H1 (cell line): ENCODE data around the gene FNDC11. TPM values are rescaled to one million over a fixed set of nuclear protein-coding genes. Genes with fewer than 3 reads are reported as not detected.

Source experiments
- BRCA1 ChIP-seq: IDR thresholded peaks from 2 replicates; pipeline ENCODE4 v1.6.1; 2012; ENCODE audit warnings: low read depth, low read length, improper control_type of control experiment
- HDAC2 ChIP-seq, 2 experiments: fragments of 300-600 bp in 1 of 2; sonication (generic) in 1 of 2; IDR thresholded peaks; 2 replicates each; pipeline ENCODE4 v1.6.1; 2011 to 2012; ENCODE audit warnings: low read depth in 2 of 2, low read length in 2 of 2, mild to moderate bottlenecking in 2 of 2, moderate library complexity in 2 of 2, borderline replicate concordance in 1 of 2, inconsistent platforms in 1 of 2
- MAFK ChIP-seq: IDR thresholded peaks from 2 replicates; pipeline ENCODE4 v1.6.1; 2012; ENCODE audit warnings: low read depth, mild to moderate bottlenecking, improper control_type of control experiment, low read length
- POLR2AphosphoS5 ChIP-seq: IDR thresholded peaks from 2 replicates; pipeline ENCODE4 v1.6.1; 2011; ENCODE audit warnings: low read depth, low read length
- RNF2 ChIP-seq: fragments of 200-900, 300-1000 bp; sonication (generic); IDR thresholded peaks from 2 replicates; pipeline ENCODE4 v1.7.1; 2016; ENCODE audit warnings: borderline replicate concordance, low read depth, mild to moderate bottlenecking, antibody characterized with exemption, low read length; ENCODE audit not compliant: poor library complexity, severe bottlenecking; ENCODE audit errors: missing control alignments
- SP4 ChIP-seq: IDR thresholded peaks from 2 replicates; pipeline ENCODE4 v1.6.1; 2012; ENCODE audit warnings: low read length, inconsistent platforms
- SUZ12 ChIP-seq: fragments of 200-600 bp; sonication (generic); IDR thresholded peaks from 2 replicates; pipeline ENCODE4 v1.6.1; 2012; ENCODE audit warnings: mild to moderate bottlenecking, inconsistent platforms, low read length, moderate library complexity, mixed read lengths
- TCF12 ChIP-seq: IDR thresholded peaks from 2 replicates; pipeline ENCODE4 v1.6.1; 2011; ENCODE audit warnings: low read depth, mild to moderate bottlenecking, low read length
- TEAD4 ChIP-seq: IDR thresholded peaks from 2 replicates; pipeline ENCODE4 v1.6.1; 2012; ENCODE audit warnings: low read depth, low read length, inconsistent platforms, mixed read lengths
- ZNF274 ChIP-seq: IDR thresholded peaks from 2 replicates; pipeline ENCODE4 v1.7.0; 2012; ENCODE audit warnings: low read length, borderline replicate concordance; ENCODE audit errors: extremely low read depth
- polyA plus RNA-seq, 7 experiments: library from polyadenylated mRNA; depleted of rRNA in 3 of 7; stranded (reverse) in 5 of 7; unstranded in 2 of 7; fragments of >200 nt in 5 of 7; fragments of 200-250 nt in 2 of 7; gene quantifications; 1 replicate in 5 of 7; 2 replicates in 1 of 7; 4 replicates in 1 of 7; pipeline versions ENCODE4 v1.2.1 to v1.2.3, GENCODE V29; 2011 to 2013; ENCODE audit warnings: missing spikeins in 2 of 7, mixed read lengths in 2 of 7
- total RNA-seq: library from RNA; stranded (reverse); fragmentation: NEBNext Ultra II Directional; extraction: Animal tissue kit (Norgen Biotek cat#: 25700); gene quantifications from 2 replicates; pipeline ENCODE4 v1.2.1, GENCODE V29; 2021

The FNDC11 gene
- total and polyA plus RNA-seq, 2 of the 8 experiments (the other 6 are each of a cell fraction or from before 2014, with no cell fraction given), result 2.6 to 8.8 TPM

GRCh38 chr20:63529861-63530787 lies 23.8 kb upstream of the FNDC11 start (continued):
- TF ChIP-seq ZNF274 (no peak), SUZ12 (no peak), POLR2AphosphoS5 (no peak), TEAD4 (no peak), RNF2 (no peak), SP4 (no peak), TCF12 (no peak), BRCA1 (no peak), MAFK (no peak), HDAC2 (IDR thresholded peaks at IDR 0.05; ENCODE audit: borderline replicate concordance in 1 of 2, low read depth in 2 of 2, low read length in 2 of 2) (no peak)
